ENCODE measurements around the gene EHMT2.
"Not testable (repeated sequence)": the region's sequence is repeated elsewhere in the genome, so short reads cannot be mapped to it uniquely, and the experiment has no call there.

Gene EHMT2

DNA sequence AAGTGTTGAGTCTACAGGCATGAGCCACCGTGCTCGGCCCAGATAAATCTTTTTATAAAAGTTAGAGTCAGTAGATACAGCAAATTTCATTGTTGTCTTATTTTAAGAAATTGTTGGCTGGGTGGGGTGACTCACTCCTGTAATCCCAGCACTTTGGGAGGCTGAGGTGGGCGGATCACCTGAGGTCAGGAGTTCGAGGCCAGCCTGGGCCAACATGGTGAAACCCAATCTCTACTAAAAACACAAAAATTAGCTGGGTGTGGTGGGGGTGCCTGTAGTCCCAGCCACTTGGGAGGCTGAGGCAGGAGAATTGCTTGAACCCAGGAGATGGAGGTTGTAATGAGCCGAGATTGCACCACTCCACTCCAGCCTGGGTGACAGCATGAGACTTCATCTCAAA, 10.8 kb upstream of the EHMT2 start:
- not testable (repeated sequence) for H3K4me1 ChIP-seq (ENCODE audit: control insufficient read depth, insufficient read depth, low read length); H3K9ac ChIP-seq (ENCODE audit: low read length); H3K4me3 ChIP-seq (ENCODE audit: low read length); H3K27me3 ChIP-seq (ENCODE audit: control insufficient read depth, insufficient read depth, low read length); H3K36me3 ChIP-seq (ENCODE audit: control insufficient read depth, insufficient read depth, low read length); H3K27ac ChIP-seq (ENCODE audit: low read depth, low read length)

DNA sequence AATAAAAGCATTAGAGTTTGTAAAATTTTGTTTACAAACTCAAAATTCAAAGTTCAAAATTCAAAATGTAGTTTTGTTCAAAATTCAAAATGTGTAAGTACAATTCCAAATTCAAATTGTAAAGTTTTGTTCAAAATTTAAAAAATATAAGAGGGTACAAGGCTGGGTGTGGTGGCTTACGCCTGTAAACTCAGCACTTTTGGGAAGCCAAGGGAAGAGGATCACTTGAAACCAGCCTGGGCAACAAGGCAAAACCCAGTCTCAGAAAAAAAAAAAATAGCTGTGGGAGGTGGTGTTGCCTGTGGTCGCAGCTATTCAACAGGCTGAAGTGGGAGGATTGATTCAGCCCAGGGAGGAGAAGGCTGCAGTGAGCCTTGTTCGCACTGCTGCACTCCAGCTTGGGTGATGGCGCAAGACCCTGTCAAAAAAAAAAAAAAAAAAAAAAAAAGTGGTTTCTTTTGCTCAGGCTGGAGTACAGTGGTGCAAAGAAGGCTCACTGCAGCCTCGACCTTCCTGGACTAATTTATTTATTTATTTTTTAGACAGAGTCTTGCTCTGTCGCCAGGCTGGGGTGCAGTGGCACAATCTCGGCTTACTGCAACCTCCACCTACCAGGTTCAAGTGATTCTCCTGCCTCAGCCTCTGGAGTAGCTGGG, 9.8 kb upstream of the EHMT2 start:
- Histone ChIP-seq H3K9ac (ENCODE audit: low read length) (no peak overlapping the region), H3K4me3 (ENCODE audit: low read length) (no peak overlapping the region), H3K36me3 (ENCODE audit: control insufficient read depth, insufficient read depth, low read length) (no peaks in the 10 kb centered on the region), H3K4me1 (ENCODE audit: control insufficient read depth, insufficient read depth, low read length) (peaks cover 5% of the 10 kb centered on the region), H3K27ac (ENCODE audit: low read depth, low read length) (no peak overlapping the region), H3K27me3 (ENCODE audit: control insufficient read depth, insufficient read depth, low read length) (no peaks in the 10 kb centered on the region)

DNA sequence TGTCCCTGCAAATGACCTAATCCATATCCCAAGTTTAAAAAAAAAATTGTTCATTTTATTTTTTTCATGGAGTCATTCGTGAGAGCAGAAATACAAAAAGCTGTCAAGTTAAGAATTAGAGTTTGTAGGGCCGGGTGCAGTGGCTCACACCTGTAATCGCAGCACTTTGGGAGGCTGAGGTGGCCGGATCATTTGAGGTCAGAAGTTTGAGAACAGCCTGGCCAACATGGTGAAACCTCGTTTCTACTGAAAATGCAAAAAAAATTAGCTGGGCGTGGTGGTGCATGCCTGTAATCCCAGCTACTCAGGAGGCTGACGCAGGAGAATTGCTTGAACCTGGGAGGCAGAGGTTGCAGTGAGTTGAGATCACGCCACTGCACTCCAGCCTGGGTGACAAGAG, 9.2 kb upstream of the EHMT2 start:
- H3K4me1 ChIP-seq (ENCODE audit: control insufficient read depth, insufficient read depth, low read length); H3K27ac ChIP-seq (ENCODE audit: low read depth, low read length); H3K4me3 ChIP-seq (ENCODE audit: low read length); H3K9ac ChIP-seq (ENCODE audit: low read length); H3K36me3 ChIP-seq (ENCODE audit: control insufficient read depth, insufficient read depth, low read length); H3K27me3 ChIP-seq (ENCODE audit: control insufficient read depth, insufficient read depth, low read length): not testable (repeated sequence)

DNA sequence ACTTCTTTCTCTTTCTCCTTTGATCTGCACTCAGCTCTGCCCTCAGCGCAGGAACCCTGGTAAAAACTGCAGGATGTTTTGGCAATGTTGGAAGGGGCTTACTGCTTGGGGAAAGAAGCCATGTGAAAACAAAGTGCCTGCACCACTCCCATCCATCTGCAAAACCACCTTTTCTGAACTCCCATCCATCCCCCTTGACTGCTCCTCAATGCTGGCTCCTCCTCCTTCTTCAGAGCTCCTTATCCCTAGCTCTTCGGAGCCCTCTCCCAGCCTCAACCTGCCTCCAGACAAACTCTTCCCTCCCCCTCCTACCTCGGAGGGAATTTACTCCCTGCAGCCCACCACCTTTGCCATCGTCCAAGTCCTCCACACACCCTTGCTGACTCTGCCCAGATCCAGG, 8.6 kb upstream of the EHMT2 start:
- H3K4me1 ChIP-seq (ENCODE audit: control insufficient read depth, insufficient read depth, low read length): peaks cover 5% of the 10 kb centered on the region
- no peaks in the 10 kb centered on the region for H3K27me3 ChIP-seq (ENCODE audit: control insufficient read depth, insufficient read depth, low read length)
- no peaks in the 10 kb centered on the region for H3K36me3 ChIP-seq (ENCODE audit: control insufficient read depth, insufficient read depth, low read length)
- no peak overlapping the region for H3K27ac ChIP-seq (ENCODE audit: low read depth, low read length)
- no peak overlapping the region for H3K9ac ChIP-seq (ENCODE audit: low read length)
- no peak overlapping the region for H3K4me3 ChIP-seq (ENCODE audit: low read length)

DNA sequence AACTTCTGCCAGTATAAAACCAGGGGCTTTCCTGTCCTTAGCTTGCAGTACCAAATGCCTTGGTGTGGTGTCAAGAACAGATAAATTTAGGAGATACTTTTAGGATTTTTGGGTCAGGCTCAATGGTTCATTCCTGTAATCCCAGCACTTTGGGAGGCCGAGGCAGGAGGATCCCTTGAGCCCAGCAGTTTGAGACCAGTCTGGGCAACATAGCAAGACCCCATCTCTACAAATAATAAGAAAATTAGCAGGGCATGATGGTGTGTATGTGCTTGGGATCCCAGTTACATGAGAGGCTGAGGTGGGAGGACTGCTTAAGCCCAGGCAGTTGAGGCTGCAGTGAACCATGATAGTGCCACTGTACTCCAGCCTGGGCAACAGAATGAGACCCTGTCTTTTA, 7.5 kb upstream of the EHMT2 start:
- H3K9ac ChIP-seq (ENCODE audit: low read length): no peak overlapping the region
- no peaks in the 10 kb centered on the region for H3K27me3 ChIP-seq (ENCODE audit: control insufficient read depth, insufficient read depth, low read length)
- no peak overlapping the region for H3K4me3 ChIP-seq (ENCODE audit: low read length)
- peaks cover 5% of the 10 kb centered on the region for H3K4me1 ChIP-seq (ENCODE audit: control insufficient read depth, insufficient read depth, low read length)
- no peaks in the 10 kb centered on the region for H3K36me3 ChIP-seq (ENCODE audit: control insufficient read depth, insufficient read depth, low read length)
- H3K27ac ChIP-seq (ENCODE audit: low read depth, low read length): no peak overlapping the region

DNA sequence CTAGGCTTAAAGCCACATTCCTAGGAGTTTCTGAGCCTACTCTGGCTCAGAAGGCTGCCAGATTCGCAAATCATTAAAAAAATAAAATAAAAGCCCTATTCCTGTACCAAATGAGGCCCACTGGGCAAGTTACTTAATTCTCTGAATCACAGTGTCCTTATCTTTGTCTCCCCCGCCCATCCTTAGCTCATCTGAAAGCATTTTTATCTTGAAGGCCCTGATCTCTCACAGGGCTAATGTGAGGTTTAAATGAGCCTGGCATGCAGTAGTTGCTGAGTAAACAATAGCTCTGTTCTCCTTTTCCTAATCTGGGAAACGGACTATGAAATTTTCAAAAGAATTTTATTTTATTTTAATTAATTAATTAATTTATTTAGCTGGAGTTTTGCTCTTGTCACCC, 6.5 kb upstream of the EHMT2 start:
- H3K4me1 ChIP-seq (ENCODE audit: control insufficient read depth, insufficient read depth, low read length): peaks cover 5% of the 10 kb centered on the region
- no peaks in the 10 kb centered on the region for H3K27me3 ChIP-seq (ENCODE audit: control insufficient read depth, insufficient read depth, low read length)
- H3K27ac ChIP-seq (ENCODE audit: low read depth, low read length): no peak overlapping the region
- H3K36me3 ChIP-seq (ENCODE audit: control insufficient read depth, insufficient read depth, low read length): no peaks in the 10 kb centered on the region
- no peak overlapping the region for H3K4me3 ChIP-seq (ENCODE audit: low read length)
- no peak overlapping the region for H3K9ac ChIP-seq (ENCODE audit: low read length)

DNA sequence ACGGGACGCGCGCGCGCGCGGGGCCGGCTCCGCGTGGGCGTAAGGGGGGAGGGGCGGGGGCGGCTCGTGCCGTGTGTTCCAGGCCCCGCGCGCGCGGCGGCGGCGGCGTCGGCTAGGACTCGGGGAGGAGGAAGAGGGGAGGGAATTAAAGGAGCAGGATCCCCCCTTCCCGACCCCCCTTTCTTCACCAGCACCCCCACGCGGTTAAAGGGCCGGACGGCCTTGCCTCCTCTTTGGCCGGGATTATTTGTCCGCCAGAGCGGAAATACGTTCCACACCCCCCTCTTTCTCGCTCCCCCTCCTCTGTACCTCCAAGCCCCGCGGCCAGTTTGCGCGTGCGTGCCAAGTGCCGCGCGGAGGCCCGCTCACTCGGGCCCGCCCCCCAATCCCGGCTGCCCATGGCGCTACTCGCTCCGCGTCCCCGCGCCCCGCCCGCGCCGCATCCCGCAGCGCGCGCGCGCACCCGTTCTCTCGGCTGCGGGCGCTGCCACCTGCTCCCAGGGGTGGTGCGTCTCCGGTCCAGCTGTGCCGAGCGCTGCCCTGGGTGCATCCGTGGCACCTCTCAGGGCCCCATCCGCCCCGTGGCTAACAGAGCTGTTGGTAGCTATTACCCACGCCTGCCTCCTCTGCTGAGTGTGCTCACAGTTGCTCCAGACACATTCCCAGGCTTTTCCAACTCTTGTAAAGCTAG, 4.6 kb upstream of the EHMT2 start, which contains the start of gene ZBTB12:
Gene ZBTB12 (minus strand): TSS at position 134 of the 691 bp plus-strand sequence. CDS start 781 bp downstream, outside the sequence.
- Histone ChIP-seq H3K4me1 (ENCODE audit: control insufficient read depth, insufficient read depth, low read length) (peaks cover 10% of the 10 kb centered on the region), H3K9ac (ENCODE audit: low read length) (peak within 1 kb of the TSS; percentile 61), H3K4me3 (ENCODE audit: low read length) (peak within 1 kb of the TSS; percentile 89), H3K27me3 (ENCODE audit: control insufficient read depth, insufficient read depth, low read length) (no peaks in the 10 kb centered on the region), H3K36me3 (ENCODE audit: control insufficient read depth, insufficient read depth, low read length) (no peaks in the 10 kb centered on the region), H3K27ac (ENCODE audit: low read depth, low read length) (peak within 1 kb of the TSS; percentile 90)

DNA sequence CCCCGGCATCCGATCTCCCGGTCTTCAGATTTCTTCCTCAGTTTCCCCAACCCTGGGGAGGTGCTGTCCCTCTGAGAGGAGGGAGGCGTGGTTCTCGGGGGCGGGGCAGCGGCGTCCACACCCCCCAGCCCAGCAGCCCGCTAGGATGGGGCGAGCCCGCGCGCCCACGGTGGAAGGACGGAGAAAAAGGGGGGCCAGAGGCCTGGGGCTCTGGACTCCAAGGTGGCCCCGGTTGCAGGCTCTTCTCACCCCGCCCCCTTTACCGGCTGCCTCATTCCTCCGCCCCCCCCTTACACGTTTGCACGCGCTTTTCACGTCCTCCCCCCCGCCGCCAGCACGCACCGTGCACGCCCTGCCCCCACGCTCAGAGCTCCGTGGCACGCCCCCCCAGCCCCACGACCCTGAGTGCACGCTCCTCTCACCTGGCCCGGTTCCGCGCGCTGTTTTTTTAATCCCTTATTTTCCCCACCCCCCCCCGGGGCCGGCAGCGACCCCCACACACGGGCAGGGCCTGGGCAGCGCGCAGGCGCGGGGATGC, 4.0 kb upstream of the EHMT2 start:
- Histone ChIP-seq H3K27ac (ENCODE audit: low read depth, low read length) (peak overlapping the region; percentile 90), H3K36me3 (ENCODE audit: control insufficient read depth, insufficient read depth, low read length) (no peaks in the 10 kb centered on the region), H3K9ac (ENCODE audit: low read length) (no peak overlapping the region), H3K27me3 (ENCODE audit: control insufficient read depth, insufficient read depth, low read length) (no peaks in the 10 kb centered on the region), H3K4me1 (ENCODE audit: control insufficient read depth, insufficient read depth, low read length) (peaks cover 10% of the 10 kb centered on the region), H3K4me3 (ENCODE audit: low read length) (peak overlapping the region; percentile 89)

DNA sequence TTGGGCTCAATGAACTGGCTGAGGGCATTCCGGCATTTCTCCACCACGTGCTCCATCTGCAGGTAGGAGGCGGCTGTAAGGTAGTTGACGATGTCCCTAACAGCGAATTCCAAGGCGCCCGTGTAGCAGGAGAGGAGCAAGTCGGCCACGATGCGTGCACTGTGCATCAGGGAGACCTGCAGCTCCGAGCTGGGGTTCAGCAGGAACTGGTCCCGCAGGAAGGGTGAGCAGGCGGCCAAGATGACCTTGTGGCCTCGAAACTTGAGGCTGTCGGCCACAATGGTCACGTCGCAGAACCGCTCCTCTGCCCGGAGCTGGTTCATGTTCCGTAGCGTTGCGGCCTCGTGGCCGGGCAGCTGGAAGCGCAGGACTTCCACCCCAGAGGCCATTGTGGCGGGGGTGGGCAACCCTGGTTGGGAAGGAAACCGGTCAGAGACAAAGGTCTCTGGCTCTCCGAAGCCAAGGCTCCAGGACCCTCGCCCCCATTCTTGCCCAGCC, 3.5 kb upstream of the EHMT2 start:
- H3K36me3 ChIP-seq (ENCODE audit: control insufficient read depth, insufficient read depth, low read length): no peaks in the 10 kb centered on the region
- H3K27me3 ChIP-seq (ENCODE audit: control insufficient read depth, insufficient read depth, low read length): no peaks in the 10 kb centered on the region
- peak overlapping the region; percentile 90 for H3K27ac ChIP-seq (ENCODE audit: low read depth, low read length)
- peaks cover 10% of the 10 kb centered on the region for H3K4me1 ChIP-seq (ENCODE audit: control insufficient read depth, insufficient read depth, low read length)
- peak overlapping the region; percentile 89 for H3K4me3 ChIP-seq (ENCODE audit: low read length)
- no peak overlapping the region for H3K9ac ChIP-seq (ENCODE audit: low read length)

DNA sequence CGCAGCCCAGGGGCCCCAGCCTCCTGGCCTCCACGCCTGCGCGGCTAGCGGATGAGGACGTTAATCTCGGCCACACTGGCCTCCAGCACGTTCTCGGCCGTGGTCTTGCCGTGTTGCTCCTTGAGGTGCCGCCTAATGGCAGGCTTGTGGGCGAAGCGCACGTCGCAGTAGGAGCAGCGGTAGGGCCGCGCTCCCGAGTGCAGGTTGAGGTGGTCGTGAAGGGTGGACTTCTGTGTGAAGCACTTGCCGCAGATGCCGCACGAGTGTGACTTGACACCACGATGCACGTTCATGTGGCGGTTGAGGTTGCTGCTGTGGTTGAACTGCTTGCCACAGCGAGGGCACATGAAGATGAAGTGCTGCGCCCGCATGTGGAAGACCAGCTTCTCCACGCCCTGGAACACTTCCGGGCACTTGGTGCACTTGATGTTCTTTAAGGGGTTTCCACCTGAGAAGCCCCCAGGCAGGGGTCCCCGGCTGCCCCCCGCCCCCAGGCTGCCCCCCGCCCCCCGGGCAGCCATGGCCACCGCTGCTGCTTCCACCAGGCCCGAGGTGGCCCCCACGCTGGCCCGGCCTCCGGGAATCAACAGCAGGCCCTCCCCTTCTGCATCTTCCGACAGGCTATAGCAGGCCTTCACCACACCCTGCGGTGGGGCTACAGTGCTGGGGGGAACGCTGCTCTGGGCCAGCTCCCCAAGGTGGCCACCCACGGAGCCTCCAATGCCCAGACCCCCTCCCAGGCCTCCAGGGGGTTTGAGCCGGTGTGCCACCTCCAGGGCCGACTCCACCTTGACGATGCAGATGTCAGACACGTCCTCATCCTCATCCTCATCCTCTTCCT, 2.6 kb upstream of the EHMT2 start:
- Histone ChIP-seq H3K27ac (ENCODE audit: low read depth, low read length) (no peak overlapping the region), H3K9ac (ENCODE audit: low read length) (no peak overlapping the region), H3K4me3 (ENCODE audit: low read length) (no peak overlapping the region), H3K4me1 (ENCODE audit: control insufficient read depth, insufficient read depth, low read length) (peaks cover 10% of the 10 kb centered on the region), H3K36me3 (ENCODE audit: control insufficient read depth, insufficient read depth, low read length) (no peaks in the 10 kb centered on the region), H3K27me3 (ENCODE audit: control insufficient read depth, insufficient read depth, low read length) (no peaks in the 10 kb centered on the region)

DNA sequence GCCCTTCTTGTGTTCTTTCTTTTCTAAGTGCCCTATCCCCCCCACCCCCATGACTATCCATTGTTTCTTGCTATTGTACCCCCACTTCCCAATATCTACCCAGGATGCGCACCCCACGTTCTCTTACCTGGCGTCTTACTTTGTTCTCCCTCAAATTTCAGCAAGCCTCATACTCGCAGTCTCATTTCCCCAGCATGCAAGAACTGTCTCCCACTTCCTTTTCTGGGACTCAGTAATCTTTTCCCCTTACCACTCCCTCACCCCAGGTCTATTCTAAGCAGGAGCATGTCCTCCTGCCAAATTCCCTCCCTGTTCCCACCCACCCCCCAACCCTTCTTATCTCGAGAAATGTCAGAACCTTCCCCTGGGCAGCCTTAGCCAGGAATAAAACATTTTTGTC, 1.7 kb upstream of the EHMT2 start:
- no peak overlapping the region for H3K27ac ChIP-seq (ENCODE audit: low read depth, low read length)

DNA sequence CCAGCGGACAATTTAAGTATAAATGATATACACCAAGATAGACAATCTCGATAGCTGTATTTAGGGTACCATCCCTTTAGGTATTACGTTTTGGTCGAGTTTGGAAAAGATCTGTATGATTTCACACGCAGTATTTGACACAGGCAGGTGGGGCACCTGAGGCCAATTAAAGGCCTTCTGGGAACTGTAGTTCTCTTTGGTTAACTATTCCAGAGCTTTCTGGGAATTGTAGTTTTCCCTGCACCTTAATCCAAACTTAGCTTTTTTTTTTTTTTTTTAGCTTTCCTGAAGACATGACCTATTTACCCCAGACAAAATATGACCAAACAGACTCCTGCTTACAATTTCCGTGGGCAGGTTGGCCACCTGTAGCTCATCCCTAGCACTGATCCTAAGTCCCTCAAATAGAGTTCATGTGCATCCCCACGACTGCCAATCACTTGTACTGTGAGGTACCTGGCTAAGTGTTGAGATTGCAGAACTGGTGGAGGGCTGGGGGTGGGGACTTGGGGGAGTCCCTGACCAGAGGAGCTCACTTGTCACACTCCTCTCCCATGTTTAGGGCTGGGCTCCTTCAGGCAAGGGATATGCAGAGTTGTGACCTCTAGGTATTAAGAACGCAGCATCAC, 999 bp upstream of the EHMT2 start:
- H3K9ac ChIP-seq (ENCODE audit: low read length): peak overlapping the region; percentile 36
- H3K36me3 ChIP-seq (ENCODE audit: control insufficient read depth, insufficient read depth, low read length): peaks cover 3% of the 10 kb centered on the region
- peaks cover 10% of the 10 kb centered on the region for H3K4me1 ChIP-seq (ENCODE audit: control insufficient read depth, insufficient read depth, low read length)
- peak overlapping the region; percentile 72 for H3K27ac ChIP-seq (ENCODE audit: low read depth, low read length)
- no peaks in the 10 kb centered on the region for H3K27me3 ChIP-seq (ENCODE audit: control insufficient read depth, insufficient read depth, low read length)
- H3K4me3 ChIP-seq (ENCODE audit: low read length): peak overlapping the region; percentile 76

More for the DNA sequence above, 1.7 kb upstream of the EHMT2 start:
- H3K4me3 ChIP-seq (ENCODE audit: low read length): no peak overlapping the region
- H3K4me1 ChIP-seq (ENCODE audit: control insufficient read depth, insufficient read depth, low read length): peaks cover 10% of the 10 kb centered on the region
- no peaks in the 10 kb centered on the region for H3K27me3 ChIP-seq (ENCODE audit: control insufficient read depth, insufficient read depth, low read length)
- H3K9ac ChIP-seq (ENCODE audit: low read length): no peak overlapping the region
- H3K36me3 ChIP-seq (ENCODE audit: control insufficient read depth, insufficient read depth, low read length): peaks cover 2% of the 10 kb centered on the region

Data from rectal smooth muscle tissue (tissue), 1 donor.